Coronary artery (tissue), 2 donors: ENCODE data around the gene ANKFY1.

Source experiments
- DNase-seq: peaks from one replicate; pipeline ENCODE4 v3.0.0-alpha.2; 2017; ENCODE audit warnings: low spot score
- H3K27ac ChIP-seq, 2 donors: fragments of 200-600 bp; sonication (generic); one replicate each; pipeline ENCODE4 v1.5.1; 2016 to 2019
- H3K4me3 ChIP-seq: fragments of 200-600 bp; sonication (generic); 2 replicates; pipeline ENCODE4 v1.5.1; 2016; ENCODE audit warnings: mild to moderate bottlenecking, moderate library complexity
- CTCF ChIP-seq: fragments of 200-600 bp; sonication (generic); IDR thresholded peaks from one replicate; pipeline ENCODE4 v1.5.1; 2019; ENCODE audit warnings: antibody characterized with exemption

ANKFY1 gene

GRCh38 chr17:4180791-4181190 is 83.0 kb downstream of the ANKFY1 start:
- DNase-seq: no peak
- no peak overlapping the region for H3K27ac ChIP-seq
- no peak overlapping the region for H3K4me3 ChIP-seq
- no peak for TF ChIP-seq CTCF

GRCh38 chr17:4179071-4179470 is 84.7 kb downstream of the ANKFY1 start:
- no peak for TF ChIP-seq CTCF
- H3K4me3 ChIP-seq: no peak overlapping the region
- DNase-seq: no peak
- H3K27ac ChIP-seq: no peak overlapping the region

- Histone ChIP-seq H3K27ac (no peak overlapping the region), H3K4me3 (no peak overlapping the region)
- no peak for DNase-seq
- no peak for TF ChIP-seq CTCF
These were observed 85.1 kb downstream of the ANKFY1 start for GRCh38 chr17:4178651-4179050.

GRCh38 chr17:4177806-4178205 is 86.0 kb downstream of the ANKFY1 start:
- TF ChIP-seq CTCF: no peak
- DNase-seq: no peak
- H3K27ac ChIP-seq: no peak overlapping the region
- no peak overlapping the region for H3K4me3 ChIP-seq

- H3K4me3 ChIP-seq: no peak overlapping the region
- DNase-seq: no peak
- TF ChIP-seq CTCF: no peak
- no peak overlapping the region for H3K27ac ChIP-seq
These were observed 86.8 kb downstream of the ANKFY1 start for GRCh38 chr17:4176808-4177472.

GRCh38 chr17:4175921-4176807 is 87.6 kb downstream of the ANKFY1 start:
- H3K4me3 ChIP-seq: no peak overlapping the region
- H3K27ac ChIP-seq: no peak overlapping the region
- no peak for TF ChIP-seq CTCF
- no peak for DNase-seq

- no peak overlapping the region for H3K27ac ChIP-seq
- no peak for DNase-seq
- no peak for TF ChIP-seq CTCF
These were observed 89.2 kb downstream of the ANKFY1 start for GRCh38 chr17:4174556-4174955.

More at GRCh38 chr17:4174556-4174955, 89.2 kb downstream of the ANKFY1 start:
- no peak overlapping the region for H3K4me3 ChIP-seq
